NOMO-1 treated with DMSO at 0.1 percent for 48 hours (cell line): Measurements from ENCODE around the gene DLGAP1.
A peak's percentile ranks its signal among the peaks of the same experiment; 100 is the strongest.
"Not testable (repeated sequence)": the region's sequence is repeated elsewhere in the genome, so short reads cannot be mapped to it uniquely, and the experiment has no call there.

Experiments
- DNase-seq: peaks from one replicate; lab custom pipeline; 2025; ENCODE audit not compliant: unreplicated experiment; lab: John Stamatoyannopoulos, UW

The DLGAP1 gene

GRCh38 chr18:4096486-4096885, 358.6 kb downstream of the DLGAP1 start:
- DNase-seq = no peak

GRCh38 chr18:4093676-4094075, 361.4 kb downstream of the DLGAP1 start:
- no peak for DNase-seq

GRCh38 chr18:4084382-4084900, 370.7 kb downstream of the DLGAP1 start:
- DNase-seq = no peak

- DNase-seq = no peak
Observed at GRCh38 chr18:4078246-4078645, 376.9 kb downstream of the DLGAP1 start.

- no peak for DNase-seq
Observed at GRCh38 chr18:4077721-4078120, 377.4 kb downstream of the DLGAP1 start.

GRCh38 chr18:4077204-4077603, 377.9 kb downstream of the DLGAP1 start:
- peak; percentile 33 for DNase-seq

- DNase-seq = no peak
Observed at GRCh38 chr18:4074647-4075046, 380.5 kb downstream of the DLGAP1 start.

GRCh38 chr18:4069183-4069582, 385.9 kb downstream of the DLGAP1 start:
- no peak for DNase-seq

GRCh38 chr18:4068552-4069158, 386.5 kb downstream of the DLGAP1 start:
- DNase-seq = peak; percentile 20

- DNase-seq = no peak
Observed at GRCh38 chr18:4063545-4063944, 391.6 kb downstream of the DLGAP1 start.

- DNase-seq = peak; percentile 95
Observed at GRCh38 chr18:4060427-4061281, 394.5 kb downstream of the DLGAP1 start.

- DNase-seq = no peak
Observed at GRCh38 chr18:4058179-4058578, 396.9 kb downstream of the DLGAP1 start.

- DNase-seq = no peak
Observed at GRCh38 chr18:4040391-4041092, 414.6 kb downstream of the DLGAP1 start.

GRCh38 chr18:4035521-4035920, 419.6 kb downstream of the DLGAP1 start:
- no peak for DNase-seq

- not testable (repeated sequence) for DNase-seq
Observed at GRCh38 chr18:4034815-4035214, 420.3 kb downstream of the DLGAP1 start.

- no peak for DNase-seq
Observed at GRCh38 chr18:4026542-4026941, 428.6 kb downstream of the DLGAP1 start.

GRCh38 chr18:4024702-4025101, 430.4 kb downstream of the DLGAP1 start:
- no peak for DNase-seq

GRCh38 chr18:4022749-4023148, 432.4 kb downstream of the DLGAP1 start:
- not testable (repeated sequence) for DNase-seq

- no peak for DNase-seq
Observed at GRCh38 chr18:4020026-4020425, 435.1 kb downstream of the DLGAP1 start.

GRCh38 chr18:4017480-4017879, 437.6 kb downstream of the DLGAP1 start:
- DNase-seq = peak; percentile 25

GRCh38 chr18:4016391-4017049, 438.6 kb downstream of the DLGAP1 start:
- DNase-seq = no peak
